Cardiac fibroblast (primary cell): ENCODE results near the gene HIVEP3.

Experiments used
- DNase-seq, 2 donors: peaks; one replicate each; pipeline versions ENCODE4 v3.0.0 to v3.0.0-alpha.2; 2010; ENCODE audit warnings: low read depth in 2 of 2
- H3K4me3 ChIP-seq, 2 donors: replicated peaks in 1 of 2; 1 replicate in 1 of 2; 2 replicates in 1 of 2; pipeline ENCODE4 v1.5.1; 2011; ENCODE audit warnings: low read depth in 2 of 2, low read length in 2 of 2, mild to moderate bottlenecking in 2 of 2, moderate library complexity in 1 of 2
- CTCF ChIP-seq: IDR thresholded peaks from one replicate; pipeline ENCODE4 v1.5.1; 2011; ENCODE audit warnings: low read depth, mild to moderate bottlenecking, low read length, inconsistent platforms

HIVEP3 gene

GRCh38 chr1:41702771-41703170, 216.0 kb downstream of the HIVEP3 start:
- no peak overlapping the region for H3K4me3 ChIP-seq
- DNase-seq: no peak
- no peak for TF ChIP-seq CTCF

- no peak overlapping the region for H3K4me3 ChIP-seq
- no peak for TF ChIP-seq CTCF
- DNase-seq: no peak
These were observed 217.7 kb downstream of the HIVEP3 start for GRCh38 chr1:41700986-41701535.

GRCh38 chr1:41700581-41700980, 218.1 kb downstream of the HIVEP3 start:
- no peak for TF ChIP-seq CTCF
- H3K4me3 ChIP-seq: no peak overlapping the region
- DNase-seq: no peak

GRCh38 chr1:41699861-41700248, 218.9 kb downstream of the HIVEP3 start:
- DNase-seq: no peak
- TF ChIP-seq CTCF: no peak
- no peak overlapping the region for H3K4me3 ChIP-seq

- DNase-seq: no peak
- no peak for TF ChIP-seq CTCF
- H3K4me3 ChIP-seq: no peak overlapping the region
These were observed 219.5 kb downstream of the HIVEP3 start for GRCh38 chr1:41698916-41699860.

- TF ChIP-seq CTCF: no peak
- no peak for DNase-seq
- no peak overlapping the region for H3K4me3 ChIP-seq
These were observed 222.3 kb downstream of the HIVEP3 start for GRCh38 chr1:41696381-41696780.
